ENCODE results near the gene PLXNB1.

GRCh38 chr3:48411606-48412374, 18.1 kb downstream of the PLXNB1 start:
- TF ChIP-seq CTCF (IDR thresholded peaks at IDR 0.05; ENCODE audit: low read length) (no peak), EZH2 (IDR thresholded peaks at IDR 0.05; ENCODE audit: borderline replicate concordance, low read length) (no peak)
